ENCODE measurements around the gene FAM53B.

FAM53B gene

GRCh38 chr10:124653311-124653710 is 90.9 kb downstream of the FAM53B start:
- TF ChIP-seq ARNTL (CRISPR knock-in tag; IDR thresholded peaks at IDR 0.05; ENCODE audit: borderline replicate concordance, low read depth) (no peak), GLIS3 (CRISPR knock-in tag; IDR thresholded peaks at IDR 0.05) (no peak), ISL1 (CRISPR knock-in tag; IDR thresholded peaks at IDR 0.05) (no peak), ZNF70 (CRISPR knock-in tag; IDR thresholded peaks at IDR 0.05) (no peak), CSRNP3 (CRISPR knock-in tag; IDR thresholded peaks at IDR 0.05) (no peak), ZNF565 (CRISPR knock-in tag; conservative IDR thresholded peaks at IDR 0.05; ENCODE audit: low read depth) (no peak), BACH2 (CRISPR knock-in tag; IDR thresholded peaks at IDR 0.05; ENCODE audit: borderline replicate concordance) (no peak), ESRRG (CRISPR knock-in tag; IDR thresholded peaks at IDR 0.05) (no peak), TCF4 (CRISPR knock-in tag; IDR thresholded peaks at IDR 0.05; ENCODE audit: borderline replicate concordance) (no peak), PPARA (CRISPR knock-in tag; IDR thresholded peaks at IDR 0.05; ENCODE audit: borderline replicate concordance) (no peak), OSR1 (CRISPR knock-in tag; IDR thresholded peaks at IDR 0.05) (no peak), CSDC2 (CRISPR knock-in tag; IDR thresholded peaks at IDR 0.05) (no peak)
- TF ChIP-seq, protein P1, sequence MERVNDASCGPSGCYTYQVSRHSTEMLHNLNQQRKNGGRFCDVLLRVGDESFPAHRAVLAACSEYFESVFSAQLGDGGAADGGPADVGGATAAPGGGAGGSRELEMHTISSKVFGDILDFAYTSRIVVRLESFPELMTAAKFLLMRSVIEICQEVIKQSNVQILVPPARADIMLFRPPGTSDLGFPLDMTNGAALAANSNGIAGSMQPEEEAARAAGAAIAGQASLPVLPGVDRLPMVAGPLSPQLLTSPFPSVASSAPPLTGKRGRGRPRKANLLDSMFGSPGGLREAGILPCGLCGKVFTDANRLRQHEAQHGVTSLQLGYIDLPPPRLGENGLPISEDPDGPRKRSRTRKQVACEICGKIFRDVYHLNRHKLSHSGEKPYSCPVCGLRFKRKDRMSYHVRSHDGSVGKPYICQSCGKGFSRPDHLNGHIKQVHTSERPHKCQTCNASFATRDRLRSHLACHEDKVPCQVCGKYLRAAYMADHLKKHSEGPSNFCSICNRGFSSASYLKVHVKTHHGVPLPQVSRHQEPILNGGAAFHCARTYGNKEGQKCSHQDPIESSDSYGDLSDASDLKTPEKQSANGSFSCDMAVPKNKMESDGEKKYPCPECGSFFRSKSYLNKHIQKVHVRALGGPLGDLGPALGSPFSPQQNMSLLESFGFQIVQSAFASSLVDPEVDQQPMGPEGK (CRISPR knock-in tag; IDR thresholded peaks at IDR 0.05; ENCODE audit: borderline replicate concordance): no peak
- TF ChIP-seq, protein P2, sequence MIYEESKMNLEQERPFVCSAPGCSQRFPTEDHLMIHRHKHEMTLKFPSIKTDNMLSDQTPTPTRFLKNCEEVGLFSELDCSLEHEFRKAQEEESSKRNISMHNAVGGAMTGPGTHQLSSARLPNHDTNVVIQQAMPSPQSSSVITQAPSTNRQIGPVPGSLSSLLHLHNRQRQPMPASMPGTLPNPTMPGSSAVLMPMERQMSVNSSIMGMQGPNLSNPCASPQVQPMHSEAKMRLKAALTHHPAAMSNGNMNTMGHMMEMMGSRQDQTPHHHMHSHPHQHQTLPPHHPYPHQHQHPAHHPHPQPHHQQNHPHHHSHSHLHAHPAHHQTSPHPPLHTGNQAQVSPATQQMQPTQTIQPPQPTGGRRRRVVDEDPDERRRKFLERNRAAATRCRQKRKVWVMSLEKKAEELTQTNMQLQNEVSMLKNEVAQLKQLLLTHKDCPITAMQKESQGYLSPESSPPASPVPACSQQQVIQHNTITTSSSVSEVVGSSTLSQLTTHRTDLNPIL (CRISPR knock-in tag; IDR thresholded peaks at IDR 0.05; ENCODE audit: low read depth): no peak
- TF ChIP-seq, protein P3, sequence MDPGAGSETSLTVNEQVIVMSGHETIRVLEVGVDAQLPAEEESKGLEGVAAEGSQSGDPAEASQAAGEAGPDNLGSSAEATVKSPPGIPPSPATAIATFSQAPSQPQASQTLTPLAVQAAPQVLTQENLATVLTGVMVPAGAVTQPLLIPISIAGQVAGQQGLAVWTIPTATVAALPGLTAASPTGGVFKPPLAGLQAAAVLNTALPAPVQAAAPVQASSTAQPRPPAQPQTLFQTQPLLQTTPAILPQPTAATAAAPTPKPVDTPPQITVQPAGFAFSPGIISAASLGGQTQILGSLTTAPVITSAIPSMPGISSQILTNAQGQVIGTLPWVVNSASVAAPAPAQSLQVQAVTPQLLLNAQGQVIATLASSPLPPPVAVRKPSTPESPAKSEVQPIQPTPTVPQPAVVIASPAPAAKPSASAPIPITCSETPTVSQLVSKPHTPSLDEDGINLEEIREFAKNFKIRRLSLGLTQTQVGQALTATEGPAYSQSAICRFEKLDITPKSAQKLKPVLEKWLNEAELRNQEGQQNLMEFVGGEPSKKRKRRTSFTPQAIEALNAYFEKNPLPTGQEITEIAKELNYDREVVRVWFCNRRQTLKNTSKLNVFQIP (CRISPR knock-in tag; IDR thresholded peaks at IDR 0.05; ENCODE audit: borderline replicate concordance, low read depth): no peak

DNA sequence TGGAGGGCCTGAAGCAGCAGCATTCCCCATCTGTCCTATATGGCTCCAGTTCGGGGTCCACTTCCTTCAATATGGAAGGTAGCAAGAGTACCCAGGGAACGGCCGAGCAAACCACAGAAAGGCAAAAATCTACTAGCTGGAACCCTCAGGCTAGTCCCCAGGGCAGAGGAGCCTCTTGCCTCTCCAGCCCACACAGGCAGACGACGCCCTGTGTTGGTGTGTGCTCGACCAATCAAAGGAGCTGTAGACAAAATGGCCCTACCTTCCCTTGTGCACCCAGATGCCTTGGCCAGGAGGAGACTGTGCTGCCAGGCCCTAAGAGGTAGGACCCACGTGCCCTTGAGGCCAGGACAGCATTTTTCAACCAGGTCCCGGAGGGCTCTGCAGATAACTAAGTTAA is 91.5 kb downstream of the FAM53B start:
- no peak for ATAC-seq
- TF ChIP-seq ZNF8 (CRISPR knock-in tag; IDR thresholded peaks at IDR 0.05): no peak
- no peak for TF ChIP-seq CSRNP3 (CRISPR knock-in tag; IDR thresholded peaks at IDR 0.05)
- TF ChIP-seq ZNF565 (CRISPR knock-in tag; conservative IDR thresholded peaks at IDR 0.05; ENCODE audit: low read depth): no peak
- TF ChIP-seq, protein P2 (CRISPR knock-in tag; IDR thresholded peaks at IDR 0.05; ENCODE audit: low read depth): no peak
- no peak for TF ChIP-seq ZFP30 (CRISPR knock-in tag; IDR thresholded peaks at IDR 0.05)
- no peak for TF ChIP-seq GLIS3 (CRISPR knock-in tag; IDR thresholded peaks at IDR 0.05)
- no peak for TF ChIP-seq ESRRG (CRISPR knock-in tag; IDR thresholded peaks at IDR 0.05)
- TF ChIP-seq TCF4 (CRISPR knock-in tag; IDR thresholded peaks at IDR 0.05; ENCODE audit: borderline replicate concordance): no peak
- no peak for TF ChIP-seq BACH2 (CRISPR knock-in tag; IDR thresholded peaks at IDR 0.05; ENCODE audit: borderline replicate concordance)
- TF ChIP-seq ZC3H10 (CRISPR knock-in tag; IDR thresholded peaks at IDR 0.05): no peak
- no peak for TF ChIP-seq ISL1 (CRISPR knock-in tag; IDR thresholded peaks at IDR 0.05)
- TF ChIP-seq PPARA (CRISPR knock-in tag; IDR thresholded peaks at IDR 0.05; ENCODE audit: borderline replicate concordance): no peak
- no peak for TF ChIP-seq RARB (CRISPR knock-in tag; IDR thresholded peaks at IDR 0.05)
- no peak for TF ChIP-seq ZNF70 (CRISPR knock-in tag; IDR thresholded peaks at IDR 0.05)
- no peak for TF ChIP-seq TSHZ2 (CRISPR knock-in tag; IDR thresholded peaks at IDR 0.05)
- no peak for TF ChIP-seq ARNTL (CRISPR knock-in tag; IDR thresholded peaks at IDR 0.05; ENCODE audit: borderline replicate concordance, low read depth)
- TF ChIP-seq, protein P3 (CRISPR knock-in tag; IDR thresholded peaks at IDR 0.05; ENCODE audit: borderline replicate concordance, low read depth): no peak
- TF ChIP-seq, protein P1 (CRISPR knock-in tag; IDR thresholded peaks at IDR 0.05; ENCODE audit: borderline replicate concordance): no peak
- TF ChIP-seq OSR1 (CRISPR knock-in tag; IDR thresholded peaks at IDR 0.05): no peak

More at GRCh38 chr10:124653311-124653710, 90.9 kb downstream of the FAM53B start:
- ATAC-seq: no peak

Data from SK-N-SH treated with all-trans-retinoic acid at 6 μM for 48 hours (cell line).